Left ventricle myocardium inferior (tissue), 1 donor: ENCODE results near the gene NTM. TPM values are rescaled to one million over a fixed set of nuclear protein-coding genes. Genes with fewer than 3 reads are reported as not detected.

Experiments
- DNase-seq: peaks from one replicate; pipeline ENCODE4 v3.0.0-alpha.2; 2020
- H3K27ac ChIP-seq: fragments of 200-600 bp; replicated peaks from 2 replicates; pipeline ENCODE4 v1.8.0; 2021
- H3K27me3 ChIP-seq: fragments of 200-600 bp; 2 replicates; pipeline ENCODE4 v1.8.0; 2021; ENCODE audit warnings: low read depth
- H3K36me3 ChIP-seq: fragments of 200-600 bp; 2 replicates; pipeline ENCODE4 v1.8.0; 2021
- H3K4me1 ChIP-seq: fragments of 200-600 bp; 2 replicates; pipeline ENCODE4 v1.8.0; 2021
- H3K4me3 ChIP-seq: fragments of 200-600 bp; 2 replicates; pipeline ENCODE4 v1.8.0; 2021; ENCODE audit warnings: mild to moderate bottlenecking, moderate library complexity
- H3K9me3 ChIP-seq: fragments of 200-600 bp; replicated peaks from 2 replicates; pipeline ENCODE4 v1.8.0; 2021
- CTCF ChIP-seq: fragments of 200-600 bp; IDR thresholded peaks from 2 replicates; pipeline ENCODE4 v1.8.0; 2021; ENCODE audit warnings: antibody characterized with exemption, mild to moderate bottlenecking, borderline replicate concordance
- intact Hi-C: fragments of 100-400 bp; cut with micrococcal nuclease; formaldehyde crosslinking; loops from one replicate; pipeline ENCODE4 v1.11.0; 2022
- total RNA-seq: library from RNA; stranded (reverse); fragmentation: NEBNext Ultra II Directional; extraction: Animal tissue kit (Norgen Biotek cat#: 25700); gene quantifications from one replicate; pipeline ENCODE4 v1.2.1, GENCODE V29; 2021
- donor health status: DM: no; HTN: yes; CAD: no; lungs with severe emphysema.

The NTM gene
- total RNA-seq, 1 donor from 2014 or later: 1.0 TPM

GRCh38 chr11:131681920-131682319 lies 311.5 kb downstream of the NTM start:
- DNase-seq: no peak
- Histone ChIP-seq H3K9me3 (no peaks in the 10 kb centered on the region), H3K27me3 (peaks cover 59% of the 10 kb centered on the region), H3K27ac (no peak overlapping the region), H3K36me3 (no peaks in the 10 kb centered on the region), H3K4me1 (no peaks in the 10 kb centered on the region), H3K4me3 (no peak overlapping the region)
- intact Hi-C loops: no loop called here
- no peak for TF ChIP-seq CTCF

GRCh38 chr11:131682373-131683015 lies 312.1 kb downstream of the NTM start:
- no peak overlapping the region for H3K27ac ChIP-seq
- no peak for DNase-seq
- H3K27me3 ChIP-seq: peaks cover 59% of the 10 kb centered on the region
- intact Hi-C loops: no loop called here
- no peak overlapping the region for H3K4me3 ChIP-seq
- H3K9me3 ChIP-seq: no peaks in the 10 kb centered on the region
- H3K4me1 ChIP-seq: no peaks in the 10 kb centered on the region
- no peaks in the 10 kb centered on the region for H3K36me3 ChIP-seq
- TF ChIP-seq CTCF: no peak

- no peaks in the 10 kb centered on the region for H3K36me3 ChIP-seq
- H3K9me3 ChIP-seq: no peaks in the 10 kb centered on the region
- peaks cover 60% of the 10 kb centered on the region for H3K27me3 ChIP-seq
- no peak for DNase-seq
- no peak overlapping the region for H3K4me3 ChIP-seq
- no peak overlapping the region for H3K27ac ChIP-seq
- TF ChIP-seq CTCF: no peak
- peaks cover 4% of the 10 kb centered on the region for H3K4me1 ChIP-seq
- intact Hi-C loops: no loop called here
Measured at GRCh38 chr11:131683131-131683530, 312.7 kb downstream of the NTM start.

- Histone ChIP-seq H3K27me3 (peaks cover 65% of the 10 kb centered on the region), H3K9me3 (no peaks in the 10 kb centered on the region), H3K27ac (no peak overlapping the region), H3K4me1 (peaks cover 8% of the 10 kb centered on the region), H3K36me3 (no peaks in the 10 kb centered on the region), H3K4me3 (no peak overlapping the region)
- TF ChIP-seq CTCF: no peak
- intact Hi-C loops: no loop called here
- no peak for DNase-seq
Measured at GRCh38 chr11:131683666-131684065, 313.3 kb downstream of the NTM start.

GRCh38 chr11:131684111-131685060 lies 314.0 kb downstream of the NTM start:
- TF ChIP-seq CTCF: no peak
- no peak overlapping the region for H3K4me3 ChIP-seq

More at GRCh38 chr11:131684111-131685060, 314.0 kb downstream of the NTM start:
- DNase-seq: no peak
- Histone ChIP-seq H3K27ac (no peak overlapping the region), H3K4me1 (peaks cover 8% of the 10 kb centered on the region), H3K27me3 (peaks cover 68% of the 10 kb centered on the region), H3K9me3 (no peaks in the 10 kb centered on the region), H3K36me3 (no peaks in the 10 kb centered on the region)
- intact Hi-C loops: no loop called here
